Type B pancreatic cell (in vitro differentiated cells): ENCODE data around the gene MSL2. TPM values are rescaled to one million over a fixed set of nuclear protein-coding genes. Genes with fewer than 3 reads are reported as not detected.
A peak's percentile ranks its signal among the peaks of the same experiment; 100 is the strongest.
"Not testable (repeated sequence)": the region's sequence is repeated elsewhere in the genome, so short reads cannot be mapped to it uniquely, and the experiment has no call there.

Experiments
- DNase-seq: peaks from one replicate; pipeline ENCODE4 v3.0.0; 2021; ENCODE audit warnings: mixed read lengths; ENCODE audit not compliant: unreplicated experiment; ENCODE audit errors: extremely low spot score
- H3K27ac Mint-ChIP-seq: 2 replicates; pipeline ENCODE4 v1.8.0; 2021; ENCODE audit warnings: mild to moderate bottlenecking, mixed read lengths
- H3K27me3 Mint-ChIP-seq: 2 replicates; pipeline ENCODE4 v1.8.0; 2021; ENCODE audit warnings: mixed read lengths
- H3K36me3 Mint-ChIP-seq: 2 replicates; pipeline ENCODE4 v1.8.0; 2021; ENCODE audit warnings: mixed read lengths
- H3K4me1 Mint-ChIP-seq: one replicate; pipeline ENCODE4 v1.8.0; 2021; ENCODE audit warnings: mixed read lengths; ENCODE audit not compliant: unreplicated experiment
- H3K4me3 Mint-ChIP-seq: 2 replicates; pipeline ENCODE4 v1.8.0; 2021; ENCODE audit warnings: mild to moderate bottlenecking, mixed read lengths
- H3K9me3 Mint-ChIP-seq: 2 replicates; pipeline ENCODE4 v1.8.0; 2021; ENCODE audit warnings: mixed read lengths
- CTCF ChIP-seq: fragments of 200-600 bp; sonication (generic); conservative IDR thresholded peaks from 2 replicates; pipeline ENCODE4 v1.5.0; 2021; ENCODE audit warnings: antibody characterized with exemption, mild to moderate bottlenecking
- total RNA-seq: library from RNA; stranded (reverse); gene quantifications from 2 replicates; pipeline ENCODE4 v1.2.1, GENCODE V29; 2021; ENCODE audit warnings: low replicate concordance

The MSL2 gene
- total RNA-seq, 1 donor from 2014 or later = 38.4 TPM

DNA sequence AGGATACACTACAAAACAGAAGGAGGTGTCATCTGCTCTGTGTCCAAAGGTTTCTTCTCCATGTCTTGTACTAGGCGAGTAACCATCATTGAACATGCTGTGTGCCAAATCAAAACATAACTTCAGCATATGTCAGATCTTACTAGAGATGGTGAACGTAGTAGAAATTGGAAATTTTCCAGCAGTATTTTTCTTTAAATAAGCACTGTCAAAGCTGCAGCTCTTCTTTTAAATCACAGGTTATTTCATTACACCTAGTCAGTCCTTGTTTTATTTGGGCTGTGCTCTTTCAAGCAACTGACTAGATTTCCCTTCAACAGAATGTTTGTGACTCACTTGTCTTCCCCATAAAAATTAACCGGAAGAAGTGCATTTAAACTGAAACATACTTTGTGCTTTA is 46.5 kb downstream of the MSL2 start:
- H3K9me3 Mint-ChIP-seq = no peaks in the 10 kb centered on the region
- no peak for DNase-seq
- H3K36me3 Mint-ChIP-seq = peaks cover 38% of the 10 kb centered on the region
- H3K27ac Mint-ChIP-seq = no peak overlapping the region
- no peaks in the 10 kb centered on the region for H3K27me3 Mint-ChIP-seq
- no peak overlapping the region for H3K4me3 Mint-ChIP-seq
- no peak for TF ChIP-seq CTCF
- peaks cover 13% of the 10 kb centered on the region for H3K4me1 Mint-ChIP-seq

- Mint-ChIP-seq H3K27ac (peak overlapping the region; percentile 53), H3K9me3 (no peaks in the 10 kb centered on the region), H3K36me3 (peaks cover 42% of the 10 kb centered on the region), H3K4me1 (peaks cover 15% of the 10 kb centered on the region), H3K27me3 (no peaks in the 10 kb centered on the region), H3K4me3 (no peak overlapping the region)
- no peak for DNase-seq
- no peak for TF ChIP-seq CTCF
Observed at GRCh38 chr3:136146981-136147729, 49.0 kb downstream of the MSL2 start.

GRCh38 chr3:136144397-136144796 is 51.7 kb downstream of the MSL2 start:
- H3K27me3 Mint-ChIP-seq, H3K27ac Mint-ChIP-seq, H3K9me3 Mint-ChIP-seq, H3K4me3 Mint-ChIP-seq, DNase-seq: not testable (repeated sequence)
- Mint-ChIP-seq H3K4me1 (peaks cover 16% of the 10 kb centered on the region), H3K36me3 (peaks cover 24% of the 10 kb centered on the region)

GRCh38 chr3:136142592-136142991 is 53.5 kb downstream of the MSL2 start:
- Mint-ChIP-seq H3K36me3 (peaks cover 18% of the 10 kb centered on the region), H3K4me1 (peaks cover 11% of the 10 kb centered on the region), H3K27ac (peak overlapping the region; percentile 62), H3K4me3 (no peak overlapping the region), H3K27me3 (no peaks in the 10 kb centered on the region), H3K9me3 (no peaks in the 10 kb centered on the region)
- no peak for DNase-seq
- no peak for TF ChIP-seq CTCF

DNA sequence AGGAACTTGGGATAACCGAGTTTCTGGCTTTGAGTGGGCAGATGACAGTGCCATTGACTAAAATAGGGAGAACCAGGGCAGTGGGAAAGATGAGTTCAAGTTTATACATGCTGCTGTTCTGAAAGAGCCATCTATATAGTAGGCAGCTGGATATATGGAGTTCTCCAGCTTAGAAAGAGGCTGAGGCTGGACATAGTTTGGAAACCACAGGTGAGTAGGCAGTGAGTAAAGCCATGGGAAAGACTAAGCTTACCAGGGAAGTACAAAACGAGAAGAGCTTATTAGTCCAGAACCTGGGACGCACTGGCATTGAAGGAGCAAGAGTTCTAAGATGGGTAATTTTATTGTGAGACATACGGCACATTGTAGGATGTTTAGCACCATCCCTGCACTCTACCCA is 54.2 kb downstream of the MSL2 start:
- H3K27ac Mint-ChIP-seq = peak overlapping the region; percentile 12
- peaks cover 18% of the 10 kb centered on the region for H3K36me3 Mint-ChIP-seq
- no peak overlapping the region for H3K4me3 Mint-ChIP-seq
- DNase-seq = no peak
- H3K4me1 Mint-ChIP-seq = peaks cover 11% of the 10 kb centered on the region
- H3K27me3 Mint-ChIP-seq = no peaks in the 10 kb centered on the region
- no peaks in the 10 kb centered on the region for H3K9me3 Mint-ChIP-seq
- no peak for TF ChIP-seq CTCF

DNA sequence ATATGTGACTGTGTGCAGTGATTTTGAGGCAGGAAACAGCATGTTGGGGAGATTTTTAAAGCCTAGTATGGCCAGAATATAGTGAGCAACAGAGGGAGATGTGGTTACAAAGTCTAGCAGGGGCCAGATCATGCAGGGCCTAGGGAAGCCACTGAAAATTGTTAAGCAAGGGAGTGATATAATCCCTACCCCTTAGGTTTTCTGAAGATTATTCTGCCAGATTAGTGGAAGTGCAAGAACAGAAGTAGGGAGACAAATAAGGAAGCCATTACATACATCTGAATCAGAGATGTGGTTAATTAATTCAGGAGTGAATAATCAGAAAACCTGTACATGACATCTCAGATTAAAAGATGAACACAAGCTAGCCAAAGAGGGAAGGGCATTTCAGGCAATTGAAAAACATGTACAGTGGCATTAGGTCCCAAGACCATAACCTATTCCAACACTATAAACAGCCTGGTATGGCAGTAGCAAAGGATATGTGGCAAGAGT is 54.8 kb downstream of the MSL2 start:
- Mint-ChIP-seq H3K27ac (peak overlapping the region; percentile 12), H3K9me3 (no peaks in the 10 kb centered on the region), H3K36me3 (peaks cover 22% of the 10 kb centered on the region), H3K27me3 (no peaks in the 10 kb centered on the region), H3K4me3 (no peak overlapping the region), H3K4me1 (peaks cover 11% of the 10 kb centered on the region)
- DNase-seq = no peak
- no peak for TF ChIP-seq CTCF
